BE2C (cell line): ENCODE data around the gene FAM151A.

ENCODE experiments used
- DNase-seq: peaks from one replicate; pipeline ENCODE4 v3.0.0-alpha.2; 2020
- H3K27me3 ChIP-seq: fragments of 250-450 bp; sonication (Bioruptor Pico); 2 replicates; pipeline ENCODE4 v1.5.1; 2020; ENCODE audit warnings: mild to moderate bottlenecking
- H3K36me3 ChIP-seq: fragments of 250-450 bp; sonication (Bioruptor Pico); 2 replicates; pipeline ENCODE4 v1.5.1; 2020; ENCODE audit warnings: mild to moderate bottlenecking
- H3K4me1 ChIP-seq: fragments of 250-450 bp; sonication (Bioruptor Pico); 2 replicates; pipeline ENCODE4 v1.5.1; 2020
- H3K4me3 ChIP-seq: 2 replicates; pipeline ENCODE4 v1.5.1; 2011; ENCODE audit warnings: low read depth, low read length
- H3K9me3 ChIP-seq: fragments of 250-450 bp; sonication (Bioruptor Pico); 2 replicates; pipeline ENCODE4 v1.5.1; 2020
- TF ChIP-seq, protein P1 (sequence below): IDR thresholded peaks from 2 replicates; pipeline ENCODE4 v1.5.1; 2012; ENCODE audit warnings: mild to moderate bottlenecking, low read depth, low read length

FAM151A gene

DNA sequence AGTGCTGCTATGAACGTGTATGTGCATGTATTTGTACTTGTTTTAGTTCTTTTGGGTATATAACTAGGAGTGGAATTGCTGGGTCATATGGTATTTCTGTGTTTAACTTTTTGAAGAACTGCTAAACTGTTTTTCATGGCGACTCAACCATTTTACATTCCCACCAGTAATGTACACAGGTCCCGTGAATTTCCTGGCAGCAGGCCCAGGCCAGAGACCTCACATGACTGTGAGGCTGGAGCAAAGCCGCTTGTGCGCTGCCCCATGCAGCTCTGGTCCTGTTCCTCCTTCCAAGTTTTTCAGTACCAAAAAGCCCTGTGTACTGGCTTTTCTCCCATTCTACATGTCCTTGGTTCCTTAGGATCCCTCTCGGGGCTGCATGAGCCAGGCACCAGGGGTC lies 45.7 kb downstream of the FAM151A start:
- H3K27me3 ChIP-seq, result no peaks in the 10 kb centered on the region
- no peak overlapping the region for H3K4me3 ChIP-seq
- no peaks in the 10 kb centered on the region for H3K4me1 ChIP-seq
- no peaks in the 10 kb centered on the region for H3K9me3 ChIP-seq
- DNase-seq, result peak; percentile 68
- H3K36me3 ChIP-seq, result no peaks in the 10 kb centered on the region
- TF ChIP-seq, protein P1, sequence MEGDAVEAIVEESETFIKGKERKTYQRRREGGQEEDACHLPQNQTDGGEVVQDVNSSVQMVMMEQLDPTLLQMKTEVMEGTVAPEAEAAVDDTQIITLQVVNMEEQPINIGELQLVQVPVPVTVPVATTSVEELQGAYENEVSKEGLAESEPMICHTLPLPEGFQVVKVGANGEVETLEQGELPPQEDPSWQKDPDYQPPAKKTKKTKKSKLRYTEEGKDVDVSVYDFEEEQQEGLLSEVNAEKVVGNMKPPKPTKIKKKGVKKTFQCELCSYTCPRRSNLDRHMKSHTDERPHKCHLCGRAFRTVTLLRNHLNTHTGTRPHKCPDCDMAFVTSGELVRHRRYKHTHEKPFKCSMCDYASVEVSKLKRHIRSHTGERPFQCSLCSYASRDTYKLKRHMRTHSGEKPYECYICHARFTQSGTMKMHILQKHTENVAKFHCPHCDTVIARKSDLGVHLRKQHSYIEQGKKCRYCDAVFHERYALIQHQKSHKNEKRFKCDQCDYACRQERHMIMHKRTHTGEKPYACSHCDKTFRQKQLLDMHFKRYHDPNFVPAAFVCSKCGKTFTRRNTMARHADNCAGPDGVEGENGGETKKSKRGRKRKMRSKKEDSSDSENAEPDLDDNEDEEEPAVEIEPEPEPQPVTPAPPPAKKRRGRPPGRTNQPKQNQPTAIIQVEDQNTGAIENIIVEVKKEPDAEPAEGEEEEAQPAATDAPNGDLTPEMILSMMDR, result no peak

DNA sequence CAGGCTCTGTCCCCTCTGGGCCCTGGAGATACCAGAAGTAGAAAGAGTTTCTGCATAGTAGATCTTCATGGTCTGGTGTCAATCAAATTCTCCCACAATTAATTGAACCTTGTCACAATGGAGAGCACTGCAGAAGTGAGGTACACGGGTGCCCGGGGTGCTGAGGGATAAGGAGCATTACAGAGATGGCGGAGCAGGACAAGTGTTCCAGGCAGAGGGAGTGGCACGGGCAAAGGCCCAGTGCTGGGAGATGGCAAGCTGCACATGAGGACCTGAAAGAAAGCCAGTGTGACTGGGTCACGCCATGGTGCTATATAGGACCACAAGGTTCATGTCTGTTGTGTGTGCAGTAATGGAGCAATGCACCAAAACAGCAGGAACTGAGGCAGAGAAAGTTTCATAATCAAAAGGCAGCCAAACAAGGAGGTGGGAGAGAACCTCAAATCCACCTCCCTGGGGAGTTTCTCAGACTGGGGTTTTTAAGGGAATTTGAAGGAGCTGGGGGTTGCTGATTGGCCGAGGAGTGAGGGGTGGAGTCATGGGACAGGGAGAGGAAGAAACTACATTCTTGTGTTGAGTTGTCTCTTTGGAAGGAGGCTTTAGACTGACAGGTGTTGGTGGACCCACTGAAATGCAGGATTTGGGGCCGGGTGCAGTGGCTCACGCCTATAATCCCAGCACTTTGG lies 47.6 kb downstream of the FAM151A start:
- TF ChIP-seq, protein P1, result no peak
- Histone ChIP-seq H3K4me3 (no peak overlapping the region), H3K9me3 (no peaks in the 10 kb centered on the region), H3K4me1 (no peaks in the 10 kb centered on the region), H3K27me3 (no peaks in the 10 kb centered on the region), H3K36me3 (no peaks in the 10 kb centered on the region)
- no peak for DNase-seq

DNA sequence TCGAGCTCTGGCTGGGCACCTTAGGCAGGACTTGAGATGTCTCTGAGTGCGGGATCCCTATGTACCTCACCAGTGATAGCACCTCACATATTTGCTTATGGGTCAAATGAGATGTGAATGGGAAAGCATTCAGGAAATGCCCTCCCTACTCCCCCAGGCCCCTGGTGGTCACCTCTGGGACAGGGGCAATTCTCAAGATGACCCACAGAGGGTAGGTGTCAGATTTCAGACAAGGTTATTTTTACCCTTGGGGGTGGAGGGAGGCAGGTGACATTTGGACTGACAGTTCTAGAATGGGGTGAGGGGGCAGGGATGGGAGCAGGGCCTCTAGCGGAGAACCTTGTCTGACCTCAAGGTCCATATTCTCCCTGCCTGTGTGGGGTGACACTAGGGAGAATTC lies 48.2 kb downstream of the FAM151A start:
- H3K4me1 ChIP-seq, result no peaks in the 10 kb centered on the region
- H3K4me3 ChIP-seq, result no peak overlapping the region
- H3K36me3 ChIP-seq, result no peaks in the 10 kb centered on the region
- TF ChIP-seq, protein P1, result no peak; the same call in 1 of the 2 replicates
- H3K27me3 ChIP-seq, result no peaks in the 10 kb centered on the region
- H3K9me3 ChIP-seq, result no peaks in the 10 kb centered on the region
- DNase-seq, result no peak

DNA sequence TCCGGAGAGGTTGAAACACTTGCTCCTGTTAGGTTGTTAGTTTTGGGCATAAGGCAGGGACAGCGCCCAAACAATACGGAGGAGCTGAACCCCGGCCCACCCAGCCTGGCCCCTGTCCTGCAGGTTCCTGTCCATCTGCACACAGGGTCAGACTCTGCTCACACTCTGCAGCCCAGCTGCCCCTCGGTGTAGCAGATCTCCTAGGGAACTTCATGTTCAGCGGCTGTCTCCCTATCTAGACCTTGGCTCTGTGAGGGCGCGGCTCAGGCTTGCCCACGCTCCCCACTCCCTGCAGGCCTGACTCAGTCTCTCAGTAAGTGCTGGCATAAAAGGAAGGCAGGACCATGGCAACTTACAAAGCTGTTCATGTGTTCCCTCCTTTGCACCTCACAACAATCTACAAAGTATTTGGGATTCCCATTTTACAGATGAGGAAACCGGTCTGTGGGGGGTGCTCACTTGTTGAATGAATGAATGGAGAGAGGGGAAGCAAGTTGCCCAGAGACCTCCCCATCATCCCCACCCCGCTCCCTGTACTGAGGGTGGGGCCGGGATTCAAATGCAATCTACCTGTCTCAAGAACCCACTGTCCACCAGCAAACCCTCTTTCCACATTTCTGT lies 49.1 kb downstream of the FAM151A start:
- no peak for DNase-seq
- Histone ChIP-seq H3K4me1 (no peaks in the 10 kb centered on the region), H3K9me3 (no peaks in the 10 kb centered on the region), H3K27me3 (no peaks in the 10 kb centered on the region), H3K36me3 (no peaks in the 10 kb centered on the region), H3K4me3 (no peak overlapping the region)
- TF ChIP-seq, protein P1, result no peak

DNA sequence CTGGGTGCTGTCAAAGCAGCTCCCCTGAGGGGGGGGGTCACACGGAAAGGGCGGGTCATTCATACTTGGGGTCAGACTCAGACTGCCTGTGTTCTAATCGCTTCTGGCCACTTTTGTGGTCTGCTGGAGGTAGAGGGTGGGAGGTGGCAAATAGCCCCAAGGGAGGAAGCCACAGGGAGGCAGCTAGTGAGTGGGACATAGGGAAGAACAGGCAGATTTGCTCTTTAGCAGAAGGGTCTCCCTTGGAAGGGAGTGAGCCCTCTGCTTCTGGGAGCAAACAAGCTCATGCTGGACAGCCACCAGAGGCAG lies 50.8 kb downstream of the FAM151A start:
- H3K27me3 ChIP-seq, result no peaks in the 10 kb centered on the region
- TF ChIP-seq, protein P1, result no peak
- H3K36me3 ChIP-seq, result no peaks in the 10 kb centered on the region
- no peaks in the 10 kb centered on the region for H3K4me1 ChIP-seq
- no peaks in the 10 kb centered on the region for H3K9me3 ChIP-seq
- DNase-seq, result no peak
- no peak overlapping the region for H3K4me3 ChIP-seq

DNA sequence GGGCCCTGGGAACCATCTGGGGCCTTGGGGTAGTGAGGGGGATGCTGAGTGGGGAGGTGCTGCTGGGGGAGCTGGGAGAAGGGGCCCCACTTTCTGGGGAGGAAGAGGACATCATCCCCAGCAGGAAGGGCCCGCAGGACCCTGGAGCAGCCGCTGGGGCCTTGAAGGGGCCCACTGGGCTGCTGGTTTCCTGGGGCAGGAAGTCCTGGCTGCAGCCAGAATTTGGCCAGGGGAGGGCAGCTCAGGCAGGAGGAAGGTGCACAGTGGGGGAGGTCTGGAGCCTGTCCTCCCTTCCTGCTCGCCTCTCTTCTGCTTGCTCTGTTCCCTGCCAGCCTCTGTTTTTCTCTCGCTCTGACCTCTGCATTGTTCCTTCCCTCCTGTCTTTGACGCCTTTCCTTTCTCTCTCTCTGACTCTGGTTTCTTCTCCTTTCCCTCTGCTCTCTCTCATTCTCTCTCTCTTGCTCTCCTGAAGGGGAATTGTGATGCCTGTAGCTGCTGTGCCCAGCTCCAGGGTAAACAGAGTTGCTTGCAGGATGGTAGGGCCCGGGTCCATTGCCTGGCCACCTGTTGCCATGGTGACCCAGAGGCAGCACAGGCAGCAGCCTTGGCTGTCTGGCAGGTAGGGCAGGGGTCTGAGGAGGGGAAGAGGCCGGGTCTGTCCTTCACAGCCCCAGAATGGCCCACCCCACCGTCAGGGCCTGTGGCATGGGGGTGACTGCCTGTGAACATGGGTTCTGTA lies 51.4 kb downstream of the FAM151A start:
- TF ChIP-seq, protein P1, result no peak
- H3K4me1 ChIP-seq, result no peaks in the 10 kb centered on the region
- no peak for DNase-seq
- H3K27me3 ChIP-seq, result no peaks in the 10 kb centered on the region
- H3K4me3 ChIP-seq, result no peak overlapping the region
- no peaks in the 10 kb centered on the region for H3K36me3 ChIP-seq
- H3K9me3 ChIP-seq, result no peaks in the 10 kb centered on the region
